NB4 (cell line): ENCODE data around the gene HOXB3.

ENCODE experiments used
- DNase-seq: peaks from one replicate; pipeline ENCODE4 v3.0.0; 2010; ENCODE audit warnings: low read depth
- H3K4me3 ChIP-seq: one replicate; pipeline ENCODE4 v1.5.1; 2011; ENCODE audit warnings: mild to moderate bottlenecking, low read depth, low read length, moderate library complexity
- MYC ChIP-seq: IDR thresholded peaks from 2 replicates; pipeline ENCODE4 v1.6.1; 2011; ENCODE audit warnings: low read depth, low read length
- POLR2A ChIP-seq: IDR thresholded peaks from 2 replicates; pipeline ENCODE4 v1.6.1; 2011; ENCODE audit warnings: mild to moderate bottlenecking; ENCODE audit not compliant: insufficient read length; ENCODE audit errors: extremely low read depth
- TF ChIP-seq, protein P1 (sequence below): IDR thresholded peaks from one replicate; pipeline ENCODE4 v1.5.1; 2012; ENCODE audit warnings: low read depth, low read length
- TF ChIP-seq, protein P2 (sequence below): IDR thresholded peaks from 2 replicates; pipeline ENCODE4 v1.6.1; 2011; ENCODE audit warnings: low read depth, low read length

HOXB3 gene

DNA sequence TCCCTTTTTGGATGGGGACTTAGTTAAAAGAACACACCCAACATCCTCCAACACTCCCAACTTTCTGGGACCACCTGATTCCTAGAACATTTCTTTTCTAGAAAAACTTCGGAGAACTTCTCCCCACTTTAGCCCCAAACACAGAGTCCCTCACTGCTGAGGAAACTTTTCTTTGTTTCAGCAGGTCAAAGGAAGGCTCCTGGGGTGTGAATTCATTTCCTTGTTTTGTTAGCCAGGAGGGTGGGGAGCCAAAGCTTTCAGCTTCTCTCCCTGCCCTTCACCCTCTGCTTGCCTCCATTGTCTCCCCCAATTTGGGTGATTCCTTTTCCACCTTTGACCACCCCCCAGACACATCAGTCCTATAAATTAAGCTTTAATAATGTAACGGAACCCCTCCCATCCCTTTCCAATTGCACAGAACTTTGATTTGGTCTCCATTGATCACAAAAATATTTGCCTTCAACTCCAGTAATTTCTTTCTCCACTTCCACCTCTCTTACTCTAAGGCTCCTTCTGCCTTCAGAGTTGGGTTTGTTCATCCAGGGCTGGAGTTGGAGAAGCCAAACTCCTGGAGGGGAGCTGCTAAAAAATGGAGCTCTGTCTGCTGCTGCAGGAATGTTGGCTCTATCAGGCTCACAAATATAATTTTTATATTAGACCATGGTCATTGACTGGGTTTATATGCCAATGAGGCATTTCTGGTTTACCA, 22.2 kb downstream of the HOXB3 start:
- no peak for DNase-seq
- H3K4me3 ChIP-seq = no peak overlapping the region
- no peak for TF ChIP-seq POLR2A
- no peak for TF ChIP-seq MYC
- TF ChIP-seq, protein P1, sequence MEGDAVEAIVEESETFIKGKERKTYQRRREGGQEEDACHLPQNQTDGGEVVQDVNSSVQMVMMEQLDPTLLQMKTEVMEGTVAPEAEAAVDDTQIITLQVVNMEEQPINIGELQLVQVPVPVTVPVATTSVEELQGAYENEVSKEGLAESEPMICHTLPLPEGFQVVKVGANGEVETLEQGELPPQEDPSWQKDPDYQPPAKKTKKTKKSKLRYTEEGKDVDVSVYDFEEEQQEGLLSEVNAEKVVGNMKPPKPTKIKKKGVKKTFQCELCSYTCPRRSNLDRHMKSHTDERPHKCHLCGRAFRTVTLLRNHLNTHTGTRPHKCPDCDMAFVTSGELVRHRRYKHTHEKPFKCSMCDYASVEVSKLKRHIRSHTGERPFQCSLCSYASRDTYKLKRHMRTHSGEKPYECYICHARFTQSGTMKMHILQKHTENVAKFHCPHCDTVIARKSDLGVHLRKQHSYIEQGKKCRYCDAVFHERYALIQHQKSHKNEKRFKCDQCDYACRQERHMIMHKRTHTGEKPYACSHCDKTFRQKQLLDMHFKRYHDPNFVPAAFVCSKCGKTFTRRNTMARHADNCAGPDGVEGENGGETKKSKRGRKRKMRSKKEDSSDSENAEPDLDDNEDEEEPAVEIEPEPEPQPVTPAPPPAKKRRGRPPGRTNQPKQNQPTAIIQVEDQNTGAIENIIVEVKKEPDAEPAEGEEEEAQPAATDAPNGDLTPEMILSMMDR = no peak
- TF ChIP-seq, protein P2, sequence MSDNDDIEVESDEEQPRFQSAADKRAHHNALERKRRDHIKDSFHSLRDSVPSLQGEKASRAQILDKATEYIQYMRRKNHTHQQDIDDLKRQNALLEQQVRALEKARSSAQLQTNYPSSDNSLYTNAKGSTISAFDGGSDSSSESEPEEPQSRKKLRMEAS = no peak

DNA sequence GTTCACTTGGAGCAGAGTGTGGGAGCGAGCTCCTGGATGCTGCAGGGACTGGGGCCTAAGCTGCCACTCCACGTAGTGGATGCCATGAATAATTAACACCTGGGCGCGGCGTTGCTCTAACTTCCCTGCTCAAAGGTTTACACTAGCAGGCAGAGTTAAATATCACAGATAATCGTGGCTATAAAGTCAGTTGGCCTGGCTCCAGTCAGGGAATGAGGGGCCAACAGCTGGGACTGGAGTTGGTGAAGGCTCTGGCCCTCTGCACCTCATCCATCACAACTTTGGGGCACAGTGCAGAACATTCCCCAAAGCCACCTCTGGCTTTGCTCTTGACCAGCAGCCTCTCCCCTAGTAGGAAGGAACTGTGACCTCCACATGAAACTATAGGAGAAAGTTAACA, 22.8 kb downstream of the HOXB3 start:
- no peak for DNase-seq
- TF ChIP-seq, protein P1 = no peak
- TF ChIP-seq POLR2A = no peak
- no peak for TF ChIP-seq MYC
- TF ChIP-seq, protein P2 = no peak
- H3K4me3 ChIP-seq = no peak overlapping the region

DNA sequence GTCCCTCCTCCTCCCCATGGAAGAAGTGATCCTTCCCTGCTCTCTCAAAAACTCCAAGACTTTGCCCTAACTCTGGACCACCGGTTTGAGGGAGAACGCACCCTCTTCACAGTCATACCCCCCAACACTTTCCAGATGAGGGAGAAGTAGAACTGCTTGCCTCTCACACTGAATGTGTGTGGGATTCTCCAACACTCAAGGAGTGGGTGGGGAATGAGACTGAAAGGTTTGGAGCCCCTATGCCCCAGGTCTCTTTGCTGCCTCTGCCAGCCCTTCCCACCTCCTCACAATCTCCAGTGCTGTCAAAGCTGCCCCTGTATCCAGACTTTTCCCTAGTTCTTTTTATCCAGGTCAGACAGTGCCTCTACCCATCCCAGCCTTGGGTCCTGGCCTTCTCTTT, 23.3 kb downstream of the HOXB3 start:
- H3K4me3 ChIP-seq = no peak overlapping the region
- no peak for TF ChIP-seq POLR2A
- TF ChIP-seq, protein P1 = no peak
- TF ChIP-seq, protein P2 = no peak
- no peak for TF ChIP-seq MYC
- DNase-seq = no peak

DNA sequence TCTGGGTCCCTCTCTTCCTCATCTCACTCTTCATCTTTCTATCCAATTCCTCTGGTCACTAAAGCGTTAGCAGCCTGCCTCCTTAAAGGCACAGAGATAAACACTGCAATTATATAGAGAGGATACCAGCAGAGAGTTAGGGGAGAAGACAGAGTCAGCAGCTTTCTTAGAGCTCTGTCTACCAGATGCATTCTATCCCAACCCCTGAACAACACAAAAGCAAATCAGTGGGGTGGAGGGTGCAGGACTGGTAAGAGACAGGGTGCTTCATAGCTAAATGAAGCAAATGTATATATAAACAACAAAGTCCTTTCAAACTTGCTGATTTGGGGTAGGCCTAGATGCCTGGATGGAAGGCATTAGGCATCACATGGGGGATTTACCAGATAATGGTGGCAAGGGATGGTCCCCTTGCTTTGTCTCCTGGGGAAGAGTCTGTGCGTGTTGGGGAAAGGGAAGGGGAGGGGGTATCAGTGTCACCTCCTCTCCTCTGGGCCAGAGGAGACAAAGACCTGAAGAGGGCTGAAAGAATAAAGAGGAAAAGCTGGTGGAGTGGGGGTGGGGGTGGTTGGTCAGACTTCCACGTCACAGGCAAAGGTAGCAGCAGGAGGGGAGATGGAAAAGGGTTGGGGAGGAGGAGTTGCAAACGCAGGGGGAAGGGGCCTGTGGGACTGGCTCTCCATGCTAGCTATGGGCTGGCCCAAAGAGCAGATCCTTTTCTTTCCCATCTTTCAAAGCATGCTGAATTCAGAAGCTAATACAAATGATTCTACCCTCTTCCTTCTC, 23.9 kb downstream of the HOXB3 start:
- DNase-seq = no peak

DNA sequence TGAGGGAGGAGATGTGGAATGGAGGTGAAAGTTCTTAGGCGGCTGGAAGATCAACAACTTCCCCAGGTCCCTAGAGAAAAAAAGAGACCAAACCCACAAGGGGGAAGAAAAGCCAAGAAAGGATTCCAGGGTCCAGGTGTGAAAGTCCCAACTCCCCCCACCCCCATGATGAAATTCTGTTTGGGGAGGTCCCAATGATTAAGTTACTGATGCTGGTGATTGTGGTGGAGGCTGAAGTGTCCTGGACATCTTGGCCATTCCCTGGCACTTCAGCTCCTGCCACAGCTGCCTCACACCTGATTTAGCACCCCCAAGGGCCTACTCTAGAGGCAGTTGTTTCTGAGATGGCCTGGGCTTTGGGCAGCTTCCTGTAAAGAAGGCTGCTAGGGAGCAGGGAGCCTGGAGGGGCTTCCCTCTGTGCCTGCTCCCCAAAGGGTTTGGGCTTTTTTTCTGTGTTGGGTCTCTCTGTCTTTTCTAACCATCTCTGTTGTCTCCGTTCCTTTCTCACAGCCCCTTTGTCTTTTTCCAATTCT, 25.0 kb downstream of the HOXB3 start:
- no peak for DNase-seq
- TF ChIP-seq MYC = no peak
- TF ChIP-seq POLR2A = no peak
- TF ChIP-seq, protein P1 = no peak
- TF ChIP-seq, protein P2 = no peak
- H3K4me3 ChIP-seq = no peak overlapping the region

More for the DNA sequence above, 23.9 kb downstream of the HOXB3 start:
- TF ChIP-seq POLR2A = no peak
- TF ChIP-seq, protein P1 = no peak
- TF ChIP-seq, protein P2 = no peak
- no peak for TF ChIP-seq MYC
- no peak overlapping the region for H3K4me3 ChIP-seq
